Osteocyte (in vitro differentiated cells): ENCODE measurements around the gene ANO5. TPM values are rescaled to one million over a fixed set of nuclear protein-coding genes. Genes with fewer than 3 reads are reported as not detected.
A peak's percentile ranks its signal among the peaks of the same experiment; 100 is the strongest.

Experiments used
- DNase-seq: peaks from one replicate; pipeline ENCODE4 v3.0.0; 2021; ENCODE audit warnings: mixed read lengths; ENCODE audit not compliant: unreplicated experiment; ENCODE audit errors: extremely low spot score
- H3K27ac Mint-ChIP-seq: one replicate; pipeline ENCODE4 v1.8.0; 2021; ENCODE audit warnings: mild to moderate bottlenecking, mixed read lengths; ENCODE audit not compliant: unreplicated experiment
- H3K27me3 Mint-ChIP-seq: one replicate; pipeline ENCODE4 v1.8.0; 2021; ENCODE audit warnings: mixed read lengths; ENCODE audit not compliant: unreplicated experiment
- H3K36me3 Mint-ChIP-seq: one replicate; pipeline ENCODE4 v1.8.0; 2021; ENCODE audit warnings: mixed read lengths; ENCODE audit not compliant: unreplicated experiment
- H3K4me1 Mint-ChIP-seq: one replicate; pipeline ENCODE4 v1.8.0; 2021; ENCODE audit warnings: mixed read lengths; ENCODE audit not compliant: unreplicated experiment
- H3K4me3 Mint-ChIP-seq: one replicate; pipeline ENCODE4 v1.8.0; 2021; ENCODE audit warnings: mild to moderate bottlenecking, moderate library complexity, mixed read lengths; ENCODE audit not compliant: unreplicated experiment
- H3K9me3 Mint-ChIP-seq: one replicate; pipeline ENCODE4 v1.8.0; 2021; ENCODE audit warnings: mixed read lengths; ENCODE audit not compliant: unreplicated experiment
- CTCF ChIP-seq: fragments of 200-600 bp; sonication (generic); IDR thresholded peaks from 2 replicates; pipeline ENCODE4 v1.5.0; 2021; ENCODE audit warnings: antibody characterized with exemption, mild to moderate bottlenecking, moderate library complexity
- long read RNA-seq: library from polyadenylated mRNA; unstranded; transcript quantifications from one replicate; pipeline ENCODE4 v2.0.0, GENCODE V29; 2021
- total RNA-seq: library from RNA; stranded (reverse); gene quantifications from 2 replicates; pipeline ENCODE4 v1.2.1, GENCODE V29; 2021

The ANO5 gene
- not detected in 2 replicates for total RNA-seq
- long read RNA-seq, result 0 reads

- Mint-ChIP-seq H3K36me3 (no peaks in the 10 kb centered on the region), H3K27me3 (peaks cover 35% of the 10 kb centered on the region), H3K27ac (no peak within 1 kb of the TSS), H3K9me3 (no peaks in the 10 kb centered on the region), H3K4me1 (peaks cover 12% of the 10 kb centered on the region), H3K4me3 (peak within 1 kb of the TSS; percentile 74)
- TF ChIP-seq CTCF, result no peak
- peak; percentile 83 for DNase-seq
Observed at GRCh38 chr11:22192642-22193347, at the start of gene ANO5. Gene ANO5 (plus strand): TSS chr11:22193085. CDS start chr11:22193493, 408 bp downstream.

GRCh38 chr11:22151649-22152197 is 41.2 kb upstream of the ANO5 start:
- no peaks in the 10 kb centered on the region for H3K4me1 Mint-ChIP-seq

GRCh38 chr11:22157531-22157930 is 35.4 kb upstream of the ANO5 start:
- Mint-ChIP-seq H3K36me3 (no peaks in the 10 kb centered on the region), H3K9me3 (no peaks in the 10 kb centered on the region), H3K4me1 (no peaks in the 10 kb centered on the region), H3K27ac (no peak overlapping the region), H3K27me3 (no peaks in the 10 kb centered on the region), H3K4me3 (no peak overlapping the region)
- no peak for TF ChIP-seq CTCF
- DNase-seq, result no peak

More at GRCh38 chr11:22151649-22152197, 41.2 kb upstream of the ANO5 start:
- Mint-ChIP-seq H3K9me3 (peaks cover 4% of the 10 kb centered on the region), H3K27me3 (no peaks in the 10 kb centered on the region), H3K27ac (no peak overlapping the region), H3K36me3 (no peaks in the 10 kb centered on the region), H3K4me3 (no peak overlapping the region)
- no peak for TF ChIP-seq CTCF
- no peak for DNase-seq

GRCh38 chr11:22161489-22161888 is 31.4 kb upstream of the ANO5 start:
- no peaks in the 10 kb centered on the region for H3K4me1 Mint-ChIP-seq
- H3K4me3 Mint-ChIP-seq, result no peak overlapping the region
- H3K27ac Mint-ChIP-seq, result no peak overlapping the region
- DNase-seq, result no peak
- no peaks in the 10 kb centered on the region for H3K9me3 Mint-ChIP-seq
- no peak for TF ChIP-seq CTCF
- no peaks in the 10 kb centered on the region for H3K27me3 Mint-ChIP-seq
- no peaks in the 10 kb centered on the region for H3K36me3 Mint-ChIP-seq

GRCh38 chr11:22162756-22163155 is 30.1 kb upstream of the ANO5 start:
- Mint-ChIP-seq H3K36me3 (no peaks in the 10 kb centered on the region), H3K27ac (no peak overlapping the region), H3K9me3 (no peaks in the 10 kb centered on the region), H3K27me3 (no peaks in the 10 kb centered on the region), H3K4me1 (no peaks in the 10 kb centered on the region), H3K4me3 (no peak overlapping the region)
- DNase-seq, result no peak
- TF ChIP-seq CTCF, result no peak
